ENCODE results near the gene FAM76A. TPM values are rescaled to one million over a fixed set of nuclear protein-coding genes. Genes with fewer than 3 reads are reported as not detected.
"Not testable (repeated sequence)": the region's sequence is repeated elsewhere in the genome, so short reads cannot be mapped to it uniquely, and the experiment has no call there.

Gene FAM76A
- total and polyA plus RNA-seq, 7 donors, result 2.7 to 10.7 (median 7.6) TPM

- no peak for TF ChIP-seq CTCF (IDR thresholded peaks at IDR 0.05)
- Histone ChIP-seq H3K36me3 (ENCODE audit: insufficient read depth in 1 of 2, low read depth in 1 of 2) (peaks cover 0 to 28% of the 10 kb centered on the region in 2 donors), H3K4me1 (peaks cover 33% of the 10 kb centered on the region), H3K27ac (peak overlapping the region; percentile 75), H3K9me3 (no peaks in the 10 kb centered on the region), H3K4me3 (no peak overlapping the region), H3K27me3 (ENCODE audit: insufficient read depth in 3 of 3, low read length in 2 of 3) (no peaks in the 10 kb centered on the region)
- ATAC-seq, result peak in 1 of 4 donors; percentile 25
- no peak for DNase-seq
- intact Hi-C loops (cut with DNase I), result no loop called here
Observed at GRCh38 chr1:27787895-27788294, 62.1 kb downstream of the FAM76A start.

- peak; percentile 94 to 99 (median 96) for ATAC-seq
- Histone ChIP-seq H3K9me3 (no peaks in the 10 kb centered on the region), H3K36me3 (ENCODE audit: insufficient read depth in 1 of 2, low read depth in 1 of 2) (peaks cover 7 to 45% of the 10 kb centered on the region in 2 donors), H3K4me3 (no peak overlapping the region), H3K4me1 (peaks cover 33% of the 10 kb centered on the region), H3K27me3 (ENCODE audit: insufficient read depth in 3 of 3, low read length in 2 of 3) (no peaks in the 10 kb centered on the region), H3K27ac (peak overlapping the region; percentile 75)
- TF ChIP-seq CTCF (IDR thresholded peaks at IDR 0.05), result no peak
- DNase-seq, result peak; percentile 42 to 62
- WGBS, 3 donors, result 38 to 56% (median 49%) methylated on average over 4 of the region's 4 CpGs
- intact Hi-C loops (cut with DNase I), result no loop called here
Observed at GRCh38 chr1:27789540-27790041, 63.8 kb downstream of the FAM76A start.

GRCh38 chr1:27790270-27790669 is 64.5 kb downstream of the FAM76A start:
- Histone ChIP-seq H3K36me3 (ENCODE audit: insufficient read depth in 1 of 2, low read depth in 1 of 2) (peaks cover 7 to 52% of the 10 kb centered on the region in 2 donors), H3K4me1 (peaks cover 33% of the 10 kb centered on the region), H3K27ac (peak overlapping the region; percentile 75)
- H3K4me3 ChIP-seq; H3K9me3 ChIP-seq; H3K27me3 ChIP-seq (ENCODE audit: insufficient read depth in 3 of 3, low read length in 2 of 3); DNase-seq; intact Hi-C loops (cut with DNase I); ATAC-seq: not testable (repeated sequence)
- 91 to 98% (median 98%) methylated on average over 3 of the region's 3 CpGs for WGBS, 3 donors

- TF ChIP-seq CTCF (IDR thresholded peaks at IDR 0.05), result no peak
- Histone ChIP-seq H3K9me3 (no peaks in the 10 kb centered on the region), H3K4me3 (no peak overlapping the region), H3K27ac (no peak overlapping the region), H3K27me3 (ENCODE audit: insufficient read depth in 3 of 3, low read length in 2 of 3) (no peaks in the 10 kb centered on the region), H3K36me3 (ENCODE audit: insufficient read depth in 1 of 2, low read depth in 1 of 2) (peaks cover 9 to 94% of the 10 kb centered on the region in 2 donors), H3K4me1 (no peaks in the 10 kb centered on the region)
- ATAC-seq, result no peak
- no peak for DNase-seq
- 72 to 100% (median 77%) methylated on average over 1 of the region's 1 CpG for WGBS, 3 donors
- intact Hi-C loops (cut with DNase I), result no loop called here
Observed at GRCh38 chr1:27795601-27796000, 69.8 kb downstream of the FAM76A start.

- Histone ChIP-seq H3K9me3 (no peaks in the 10 kb centered on the region), H3K27ac (no peak overlapping the region), H3K36me3 (ENCODE audit: insufficient read depth in 1 of 2, low read depth in 1 of 2) (peaks cover 3 to 78% of the 10 kb centered on the region in 2 donors), H3K27me3 (ENCODE audit: insufficient read depth in 3 of 3, low read length in 2 of 3) (no peaks in the 10 kb centered on the region), H3K4me1 (no peaks in the 10 kb centered on the region), H3K4me3 (no peak overlapping the region)
- WGBS, 3 donors, result 88 to 90% (median 88%) methylated on average over 5 of the region's 5 CpGs
- DNase-seq (no peak), ATAC-seq (no peak)
- intact Hi-C loops (cut with DNase I), result no loop called here
- TF ChIP-seq CTCF (IDR thresholded peaks at IDR 0.05), result no peak
Observed at GRCh38 chr1:27804791-27805190, 79.0 kb downstream of the FAM76A start.
